ENCODE results near the gene ISOC1.

Gene ISOC1

GRCh38 chr5:129137637-129138036 is 43.1 kb downstream of the ISOC1 start:
- no peak for DNase-seq

GRCh38 chr5:129141078-129141477 is 46.5 kb downstream of the ISOC1 start:
- no peak for DNase-seq

GRCh38 chr5:129141696-129142095 is 47.1 kb downstream of the ISOC1 start:
- DNase-seq = no peak

- no peak for DNase-seq
These were observed 61.3 kb downstream of the ISOC1 start for GRCh38 chr5:129155876-129156275.

GRCh38 chr5:129161830-129162229 is 67.3 kb downstream of the ISOC1 start:
- DNase-seq = no peak

Measured in CD4-positive, alpha-beta T cell treated with Interleukin-21 for 1 hour (primary cell).